Measurements from ENCODE around the gene TP63. TPM values are rescaled to one million over a fixed set of nuclear protein-coding genes. Genes with fewer than 3 reads are reported as not detected.
"Not testable (repeated sequence)": the region's sequence is repeated elsewhere in the genome, so short reads cannot be mapped to it uniquely, and the experiment has no call there.

TP63 gene
- total RNA-seq, 1 experiment from 2014 or later = 4.9 TPM

- no peaks in the 10 kb centered on the region for H3K36me3 ChIP-seq (ENCODE audit: insufficient read depth, low read length, poor library complexity, severe bottlenecking)
- H3K9me3 ChIP-seq (ENCODE audit: low read depth, low read length, poor library complexity, severe bottlenecking) = no peaks in the 10 kb centered on the region
- CTCF ChIA-PET = no interaction called here
- BruUV-seq (replicated peaks) = no TSS peak
- H3K4me1 ChIP-seq (ENCODE audit: insufficient read depth, low read length, poor library complexity, severe bottlenecking) = no peaks in the 10 kb centered on the region
- no peak for DNase-seq (ENCODE audit: low spot score)
- no peak overlapping the region for H3K4me3 ChIP-seq (ENCODE audit: low read depth, low read length, poor library complexity, severe bottlenecking)
- H3K27me3 ChIP-seq (replicated peaks; ENCODE audit: insufficient read depth, low read depth, low read length, poor library complexity) = no peaks in the 10 kb centered on the region
- H3K27ac ChIP-seq (ENCODE audit: low read depth, low read length, poor library complexity, severe bottlenecking) = no peak overlapping the region
- TF ChIP-seq EZH2 (IDR thresholded peaks at IDR 0.05; ENCODE audit: borderline replicate concordance, low read depth, low read length, poor library complexity, severe bottlenecking) = no peak
- TF ChIP-seq CTCF (conservative IDR thresholded peaks at IDR 0.05; ENCODE audit: low read depth, low read length) = no peak
- intact Hi-C loops (cut with micrococcal nuclease; ENCODE audit: unreplicated experiment) = no loop called here
- POLR2A ChIA-PET (ENCODE audit: low non-redundant PET) = no interaction called here
Observed at GRCh38 chr3:189748046-189748445, 116.9 kb downstream of the TP63 start.

GRCh38 chr3:189750972-189751371 is 119.8 kb downstream of the TP63 start:
- H3K9me3 ChIP-seq (ENCODE audit: low read depth, low read length, poor library complexity, severe bottlenecking); H3K36me3 ChIP-seq (ENCODE audit: insufficient read depth, low read length, poor library complexity, severe bottlenecking); CTCF ChIA-PET; POLR2A ChIA-PET (ENCODE audit: low non-redundant PET); BruUV-seq (replicated peaks); H3K4me1 ChIP-seq (ENCODE audit: insufficient read depth, low read length, poor library complexity, severe bottlenecking); DNase-seq (ENCODE audit: low spot score); H3K4me3 ChIP-seq (ENCODE audit: low read depth, low read length, poor library complexity, severe bottlenecking); H3K27me3 ChIP-seq (replicated peaks; ENCODE audit: insufficient read depth, low read depth, low read length, poor library complexity); intact Hi-C loops (cut with micrococcal nuclease; ENCODE audit: unreplicated experiment); H3K27ac ChIP-seq (ENCODE audit: low read depth, low read length, poor library complexity, severe bottlenecking): not testable (repeated sequence)

- POLR2A ChIA-PET (ENCODE audit: low non-redundant PET) = no interaction called here
- H3K27me3 ChIP-seq (replicated peaks; ENCODE audit: insufficient read depth, low read depth, low read length, poor library complexity) = no peaks in the 10 kb centered on the region
- no peaks in the 10 kb centered on the region for H3K36me3 ChIP-seq (ENCODE audit: insufficient read depth, low read length, poor library complexity, severe bottlenecking)
- intact Hi-C loops (cut with micrococcal nuclease; ENCODE audit: unreplicated experiment) = no loop called here
- H3K27ac ChIP-seq (ENCODE audit: low read depth, low read length, poor library complexity, severe bottlenecking) = no peak overlapping the region
- no TSS peak for BruUV-seq (replicated peaks)
- no peak overlapping the region for H3K4me3 ChIP-seq (ENCODE audit: low read depth, low read length, poor library complexity, severe bottlenecking)
- DNase-seq (ENCODE audit: low spot score) = no peak
- CTCF ChIA-PET = no interaction called here
- no peak for TF ChIP-seq EZH2 (IDR thresholded peaks at IDR 0.05; ENCODE audit: borderline replicate concordance, low read depth, low read length, poor library complexity, severe bottlenecking)
- no peak for TF ChIP-seq CTCF (conservative IDR thresholded peaks at IDR 0.05; ENCODE audit: low read depth, low read length)
- no peaks in the 10 kb centered on the region for H3K9me3 ChIP-seq (ENCODE audit: low read depth, low read length, poor library complexity, severe bottlenecking)
- H3K4me1 ChIP-seq (ENCODE audit: insufficient read depth, low read length, poor library complexity, severe bottlenecking) = no peaks in the 10 kb centered on the region
Observed at GRCh38 chr3:189754356-189754755, 123.2 kb downstream of the TP63 start.

- intact Hi-C loops (cut with micrococcal nuclease; ENCODE audit: unreplicated experiment) = no loop called here
- Histone ChIP-seq H3K4me3 (ENCODE audit: low read depth, low read length, poor library complexity, severe bottlenecking) (no peak overlapping the region), H3K4me1 (ENCODE audit: insufficient read depth, low read length, poor library complexity, severe bottlenecking) (no peaks in the 10 kb centered on the region), H3K36me3 (ENCODE audit: insufficient read depth, low read length, poor library complexity, severe bottlenecking) (no peaks in the 10 kb centered on the region), H3K9me3 (ENCODE audit: low read depth, low read length, poor library complexity, severe bottlenecking) (no peaks in the 10 kb centered on the region), H3K27ac (ENCODE audit: low read depth, low read length, poor library complexity, severe bottlenecking) (no peak overlapping the region), H3K27me3 (replicated peaks; ENCODE audit: insufficient read depth, low read depth, low read length, poor library complexity) (no peaks in the 10 kb centered on the region)
- no peak for TF ChIP-seq EZH2 (IDR thresholded peaks at IDR 0.05; ENCODE audit: borderline replicate concordance, low read depth, low read length, poor library complexity, severe bottlenecking)
- no peak for TF ChIP-seq CTCF (conservative IDR thresholded peaks at IDR 0.05; ENCODE audit: low read depth, low read length)
- CTCF ChIA-PET = no interaction called here
- no peak for DNase-seq (ENCODE audit: low spot score)
- BruUV-seq (replicated peaks) = no TSS peak
- POLR2A ChIA-PET (ENCODE audit: low non-redundant PET) = no interaction called here
Observed at GRCh38 chr3:189756582-189757078, 125.4 kb downstream of the TP63 start.
